Dermis microvascular lymphatic vessel endothelial cell (primary cell): ENCODE results near the gene CACNA1B. TPM values are rescaled to one million over a fixed set of nuclear protein-coding genes. Genes with fewer than 3 reads are reported as not detected.
"Not testable (repeated sequence)": the region's sequence is repeated elsewhere in the genome, so short reads cannot be mapped to it uniquely, and the experiment has no call there.

Source experiments
- DNase-seq, 2 donors: peaks; one replicate each; pipeline versions ENCODE4 v3.0.0 to v3.0.0-alpha.2; 2010; ENCODE audit warnings: low read depth in 2 of 2
- total RNA-seq: library from RNA; depleted of rRNA; stranded (reverse); fragments of >200 nt; gene quantifications from 2 replicates; pipeline ENCODE4 v1.2.1, GENCODE V29; 2014

Gene CACNA1B
- total RNA-seq, 1 donor from 2014 or later, result under 0.01 TPM

GRCh38 chr9:138013273-138013672 is 135.7 kb downstream of the CACNA1B start:
- DNase-seq, result no peak

- DNase-seq, result no peak
Measured at GRCh38 chr9:138013836-138014562, 136.4 kb downstream of the CACNA1B start.

DNA sequence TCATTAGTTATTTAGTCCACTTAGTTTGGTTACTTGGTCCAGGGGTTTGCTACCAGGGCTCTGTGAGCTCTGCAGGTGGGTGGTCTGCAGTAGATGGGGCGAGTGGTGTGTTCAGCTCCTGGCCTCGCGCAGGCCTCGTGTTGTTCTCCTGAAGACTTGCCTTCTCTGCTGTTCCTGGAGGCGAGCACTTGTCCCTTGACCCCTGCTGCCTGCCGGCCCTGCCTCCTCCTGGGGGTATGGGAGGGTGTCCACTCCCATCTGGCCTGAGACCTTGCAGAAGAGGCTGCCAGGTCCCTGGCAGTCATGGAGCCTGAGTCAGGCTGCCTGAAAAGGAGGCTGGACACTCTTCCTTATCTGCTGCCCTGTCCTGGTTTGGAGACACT is 137.0 kb downstream of the CACNA1B start:
- no peak for DNase-seq

- DNase-seq, result no peak
Measured at GRCh38 chr9:138015021-138015829, 137.6 kb downstream of the CACNA1B start.

DNA sequence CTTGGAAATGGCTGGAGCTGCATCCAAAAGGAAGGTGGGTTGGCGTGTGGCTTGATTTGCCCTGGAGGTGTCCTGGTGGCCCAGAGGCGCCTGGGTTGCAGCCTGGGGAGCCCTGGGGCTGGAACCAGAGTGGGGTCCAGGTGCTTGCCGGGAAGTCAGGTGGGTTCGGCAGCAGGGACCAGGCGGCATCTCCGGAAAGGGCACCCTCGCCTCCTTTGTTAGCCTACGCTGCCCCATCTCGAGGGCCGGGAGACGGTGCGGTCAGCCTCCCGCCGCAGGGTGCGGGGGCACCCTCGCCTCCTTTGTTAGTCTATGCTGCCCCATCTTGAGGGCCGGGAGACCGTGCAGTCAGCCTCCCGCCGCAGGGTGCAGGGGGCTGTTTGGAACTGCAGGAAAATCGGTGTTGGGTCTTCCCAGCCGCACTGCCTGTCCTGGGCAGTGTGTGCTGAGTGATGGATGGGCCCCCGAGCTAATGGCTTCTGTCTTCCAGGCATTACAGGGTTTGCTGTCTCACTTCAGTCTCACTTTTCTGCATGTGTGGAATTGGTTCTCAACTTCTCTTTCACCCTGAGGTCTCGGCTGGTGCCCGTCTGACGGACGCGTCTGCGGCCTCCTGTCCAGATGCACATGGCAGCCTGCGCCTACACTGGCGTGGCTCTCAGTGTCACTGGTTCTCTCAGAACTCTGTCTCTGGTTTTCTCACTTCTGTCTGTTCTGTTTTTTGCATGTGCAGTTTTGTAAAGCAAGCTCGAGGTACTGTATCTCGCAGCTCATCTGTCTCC is 139.0 kb downstream of the CACNA1B start:
- DNase-seq, result no peak

DNA sequence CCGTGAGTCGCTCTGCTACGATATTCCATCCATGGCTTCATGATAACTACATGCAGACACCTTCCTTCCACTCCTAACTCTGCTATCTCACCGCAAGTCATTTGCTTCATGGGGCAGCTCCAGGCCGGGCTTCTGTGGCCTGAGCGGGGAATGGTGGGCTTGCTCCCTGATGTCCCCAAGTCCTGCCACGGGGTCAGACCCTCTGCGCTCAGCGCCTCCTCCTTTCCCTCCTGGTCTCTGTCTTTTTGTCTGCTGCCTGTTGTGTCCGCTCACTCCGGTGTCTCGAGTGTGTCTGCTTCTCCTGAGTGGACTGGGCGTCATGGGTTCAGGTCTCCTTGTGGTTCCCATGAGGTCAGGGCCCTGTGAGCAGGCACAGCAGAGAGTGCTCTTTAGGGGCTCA is 139.6 kb downstream of the CACNA1B start:
- no peak for DNase-seq

DNA sequence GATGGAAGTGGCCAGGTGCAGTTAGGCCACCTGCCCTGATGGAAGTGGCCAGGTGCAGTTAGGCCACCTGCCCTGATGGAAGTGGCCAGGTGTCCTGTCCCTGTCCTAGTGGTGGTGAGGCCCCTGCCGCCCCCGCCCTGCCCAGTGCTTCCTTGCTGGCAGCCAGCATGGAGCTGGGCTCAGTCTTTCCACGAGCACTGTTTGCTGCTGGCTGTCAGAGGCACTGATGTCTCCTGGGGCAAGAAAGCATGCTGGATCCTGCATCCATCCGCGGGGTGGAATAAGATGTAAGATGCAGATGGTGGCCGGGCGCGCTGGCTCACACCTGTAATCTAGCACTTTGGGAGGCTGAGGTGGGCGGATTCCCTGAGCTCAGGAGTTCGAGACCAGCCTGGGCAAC is 141.9 kb downstream of the CACNA1B start:
- not testable (repeated sequence) for DNase-seq

- DNase-seq, result no peak
Measured at GRCh38 chr9:138020120-138020794, 142.7 kb downstream of the CACNA1B start.

DNA sequence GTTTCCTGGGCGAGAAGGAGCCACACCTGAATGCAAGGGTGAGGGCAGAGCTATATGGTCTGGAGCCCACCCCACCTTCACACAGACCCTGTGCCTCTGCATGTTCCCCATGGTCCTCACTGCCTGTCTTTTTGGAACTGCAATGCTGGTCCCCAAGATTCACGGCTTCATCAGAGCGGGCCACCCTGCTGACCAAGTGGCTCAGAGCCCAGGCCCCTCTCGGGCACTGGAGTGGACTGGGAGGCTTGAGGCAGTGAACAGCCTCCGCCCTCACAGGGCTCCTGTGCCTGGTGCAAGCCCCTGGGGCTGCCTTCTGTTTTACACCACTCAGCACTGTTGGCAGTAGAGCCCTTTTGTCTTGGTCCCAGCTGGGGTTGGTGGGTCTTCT is 143.2 kb downstream of the CACNA1B start:
- no peak for DNase-seq

- DNase-seq, result no peak
Measured at GRCh38 chr9:138021251-138022056, 143.9 kb downstream of the CACNA1B start.

DNA sequence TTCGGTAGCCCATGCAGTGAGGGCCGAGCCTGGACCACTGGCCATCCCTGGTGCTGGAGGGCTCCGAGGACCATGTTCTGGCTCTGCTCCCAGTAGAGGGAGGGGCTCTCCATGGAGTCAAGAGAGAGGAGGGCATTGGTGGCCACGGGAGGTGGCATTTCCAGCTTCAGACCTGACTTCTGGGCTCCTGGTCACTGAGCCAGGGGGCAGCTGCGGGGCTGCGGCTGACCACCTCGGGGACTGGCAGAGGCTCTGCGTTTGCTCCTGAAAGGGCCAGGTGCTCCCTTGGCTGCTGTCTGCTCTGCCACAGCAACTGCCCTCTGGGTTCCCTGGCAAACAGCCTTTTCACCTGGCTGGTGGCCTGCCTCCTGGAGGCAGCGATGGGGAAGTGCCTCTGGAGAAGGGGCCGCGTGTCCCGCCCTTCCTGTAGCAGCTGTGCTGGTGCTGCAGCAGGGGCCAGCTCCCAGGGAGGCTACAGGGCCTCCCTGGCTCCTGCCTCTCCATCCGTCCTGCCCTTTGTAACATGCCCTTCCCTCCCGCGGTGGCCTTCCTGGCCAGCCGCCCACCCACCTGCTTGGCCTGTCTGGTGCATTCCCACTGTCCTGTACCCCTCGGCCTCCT is 144.6 kb downstream of the CACNA1B start:
- peak in 1 of 2 donors; percentile 9 for DNase-seq

GRCh38 chr9:138022756-138023393 is 145.3 kb downstream of the CACNA1B start:
- no peak for DNase-seq

DNA sequence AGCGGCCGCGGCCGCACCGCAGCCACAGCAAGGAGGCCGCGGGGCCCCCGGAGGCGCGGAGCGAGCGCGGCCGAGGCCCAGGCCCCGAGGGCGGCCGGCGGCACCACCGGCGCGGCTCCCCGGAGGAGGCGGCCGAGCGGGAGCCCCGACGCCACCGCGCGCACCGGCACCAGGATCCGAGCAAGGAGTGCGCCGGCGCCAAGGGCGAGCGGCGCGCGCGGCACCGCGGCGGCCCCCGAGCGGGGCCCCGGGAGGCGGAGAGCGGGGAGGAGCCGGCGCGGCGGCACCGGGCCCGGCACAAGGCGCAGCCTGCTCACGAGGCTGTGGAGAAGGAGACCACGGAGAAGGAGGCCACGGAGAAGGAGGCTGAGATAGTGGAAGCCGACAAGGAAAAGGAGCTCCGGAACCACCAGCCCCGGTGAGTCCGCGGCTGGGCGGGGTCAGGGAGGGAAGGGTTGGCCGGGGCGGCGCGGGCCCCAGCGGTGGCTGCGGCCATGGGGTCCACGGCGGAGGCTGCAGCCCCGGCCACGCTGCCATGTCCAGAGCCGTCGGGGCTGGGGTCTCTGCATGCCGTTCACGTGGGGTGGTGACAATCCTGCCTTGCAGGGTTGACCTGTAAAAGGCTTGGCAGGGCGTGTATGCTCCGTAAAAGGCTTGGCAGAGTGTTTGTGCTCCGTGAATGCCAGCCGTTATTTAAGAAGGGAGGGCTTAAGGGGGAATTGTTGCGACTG is 146.0 kb downstream of the CACNA1B start:
- DNase-seq, result no peak

- no peak for DNase-seq
Measured at GRCh38 chr9:138024131-138024530, 146.5 kb downstream of the CACNA1B start.

DNA sequence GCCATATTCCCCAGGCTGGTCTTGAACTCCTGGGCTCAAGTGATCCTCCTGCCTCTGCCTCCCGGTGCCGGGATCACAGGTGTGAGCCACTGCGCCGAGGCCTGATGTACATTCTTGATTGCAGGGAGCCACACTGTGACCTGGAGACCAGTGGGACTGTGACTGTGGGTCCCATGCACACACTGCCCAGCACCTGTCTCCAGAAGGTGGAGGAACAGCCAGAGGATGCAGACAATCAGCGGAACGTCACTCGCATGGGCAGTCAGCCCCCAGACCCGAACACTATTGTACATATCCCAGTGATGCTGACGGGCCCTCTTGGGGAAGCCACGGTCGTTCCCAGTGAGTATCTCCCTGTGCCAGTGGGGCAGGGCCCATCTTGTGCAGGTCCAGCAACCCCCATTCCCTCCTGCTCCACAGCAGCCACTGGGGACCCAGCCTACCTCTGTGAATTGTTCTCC is 147.3 kb downstream of the CACNA1B start:
- DNase-seq, result no peak

DNA sequence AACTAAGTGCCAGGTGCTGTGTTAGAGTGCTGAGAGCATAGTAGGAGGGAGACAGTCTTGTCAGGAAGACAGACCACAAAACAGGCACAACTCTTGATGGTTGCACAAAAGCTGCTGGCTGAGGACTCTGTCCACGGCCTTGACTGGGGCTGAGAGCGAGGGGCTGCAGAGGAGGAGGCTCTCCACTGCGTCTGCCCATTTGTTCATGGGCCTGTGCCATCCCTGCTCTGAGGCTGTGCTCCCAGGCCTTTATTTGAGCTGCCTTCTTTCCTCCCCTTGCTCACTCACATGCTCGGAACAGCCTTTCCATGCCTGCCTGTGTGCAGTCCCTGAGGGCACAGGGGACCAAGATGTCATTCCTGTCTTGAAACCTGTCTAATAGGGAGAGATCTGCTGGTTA is 147.8 kb downstream of the CACNA1B start:
- no peak for DNase-seq

DNA sequence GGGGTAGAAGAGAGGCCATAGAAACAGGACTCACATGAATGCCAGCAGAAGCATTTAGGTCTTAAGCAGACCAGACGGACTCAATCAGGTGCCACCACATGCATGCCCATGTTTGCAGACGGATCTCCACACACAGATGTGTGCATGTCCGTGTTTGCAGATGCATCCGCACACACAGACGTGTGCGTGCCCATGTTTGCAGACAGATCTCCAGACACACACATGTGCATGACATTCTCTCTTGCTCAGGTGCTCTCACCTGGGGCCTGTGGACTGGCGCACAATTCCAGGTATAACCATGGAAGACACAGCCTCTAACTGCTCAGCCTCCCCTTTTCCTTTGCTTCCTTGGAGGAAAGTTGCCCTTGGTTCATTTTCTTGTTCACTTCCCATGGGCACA is 148.3 kb downstream of the CACNA1B start:
- no peak for DNase-seq

GRCh38 chr9:138028596-138028995 is 151.0 kb downstream of the CACNA1B start:
- no peak for DNase-seq

- DNase-seq, result no peak
Measured at GRCh38 chr9:138031186-138031585, 153.6 kb downstream of the CACNA1B start.
